Renal pelvis (tissue), 4 donors: ENCODE results near the gene ATAT1. TPM values are rescaled to one million over a fixed set of nuclear protein-coding genes. Genes with fewer than 3 reads are reported as not detected.
A peak's percentile ranks its signal among the peaks of the same experiment; 100 is the strongest.

Experiments used
- DNase-seq: peaks from one replicate; pipeline ENCODE4 v3.0.0-alpha.2; 2013
- polyA plus RNA-seq, 3 donors: library from polyadenylated mRNA; unstranded; fragments of 120-200 nt; gene quantifications; one replicate each; pipeline ENCODE4 v1.2.1, GENCODE V29; 2013; ENCODE audit not compliant: insufficient read length in 3 of 3

ATAT1 gene
- polyA plus RNA-seq, 3 donors, result 38.7 to 60.2 (median 59.4) TPM

DNA sequence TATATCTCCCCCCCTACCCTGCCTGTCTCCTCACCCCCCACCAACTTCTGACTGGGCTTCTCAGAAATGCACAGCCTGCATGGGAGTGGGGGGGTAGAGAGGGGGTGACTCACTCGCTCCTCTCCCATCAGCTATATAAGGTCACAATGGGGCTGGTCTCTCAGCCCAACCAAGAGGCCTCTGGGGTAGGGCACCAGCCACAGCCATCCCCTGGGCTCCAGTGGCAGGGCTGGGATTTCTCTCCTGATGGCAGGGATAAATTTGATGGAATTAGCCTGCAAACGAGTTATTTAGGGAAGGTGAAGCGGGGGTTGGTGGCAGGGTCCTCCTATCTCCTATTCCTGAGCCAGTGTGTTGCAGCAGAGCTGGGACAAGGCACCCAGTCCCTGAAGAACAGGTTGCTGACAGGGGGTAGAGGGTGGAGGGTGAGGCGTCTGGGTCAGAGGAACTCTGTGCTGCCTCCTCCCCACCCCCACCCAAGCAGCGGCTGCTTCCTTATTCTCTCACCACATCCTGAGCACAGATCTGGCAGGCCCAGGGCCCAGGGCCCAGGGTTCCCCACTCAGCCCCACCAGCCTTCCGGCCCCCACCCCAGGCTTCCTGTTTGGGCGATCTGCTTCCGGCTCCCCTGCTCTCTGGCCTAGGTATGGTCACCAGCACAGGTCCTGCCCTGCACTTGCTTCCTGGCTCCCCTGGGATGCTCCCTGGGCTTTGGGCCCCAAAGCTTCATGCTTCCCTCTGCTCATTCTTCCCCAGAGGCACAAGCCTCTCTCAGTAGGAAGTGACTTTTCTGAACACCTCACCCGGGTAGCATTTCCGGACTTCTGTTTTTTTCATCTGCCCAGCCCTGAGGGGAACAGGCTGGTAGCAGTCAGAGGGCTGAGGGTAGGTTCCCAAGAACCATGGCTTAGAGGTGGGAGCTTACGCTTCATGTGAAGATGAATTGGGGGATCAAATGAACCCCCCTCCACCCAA is 55.8 kb downstream of the ATAT1 start:
- DNase-seq, result no peak

DNA sequence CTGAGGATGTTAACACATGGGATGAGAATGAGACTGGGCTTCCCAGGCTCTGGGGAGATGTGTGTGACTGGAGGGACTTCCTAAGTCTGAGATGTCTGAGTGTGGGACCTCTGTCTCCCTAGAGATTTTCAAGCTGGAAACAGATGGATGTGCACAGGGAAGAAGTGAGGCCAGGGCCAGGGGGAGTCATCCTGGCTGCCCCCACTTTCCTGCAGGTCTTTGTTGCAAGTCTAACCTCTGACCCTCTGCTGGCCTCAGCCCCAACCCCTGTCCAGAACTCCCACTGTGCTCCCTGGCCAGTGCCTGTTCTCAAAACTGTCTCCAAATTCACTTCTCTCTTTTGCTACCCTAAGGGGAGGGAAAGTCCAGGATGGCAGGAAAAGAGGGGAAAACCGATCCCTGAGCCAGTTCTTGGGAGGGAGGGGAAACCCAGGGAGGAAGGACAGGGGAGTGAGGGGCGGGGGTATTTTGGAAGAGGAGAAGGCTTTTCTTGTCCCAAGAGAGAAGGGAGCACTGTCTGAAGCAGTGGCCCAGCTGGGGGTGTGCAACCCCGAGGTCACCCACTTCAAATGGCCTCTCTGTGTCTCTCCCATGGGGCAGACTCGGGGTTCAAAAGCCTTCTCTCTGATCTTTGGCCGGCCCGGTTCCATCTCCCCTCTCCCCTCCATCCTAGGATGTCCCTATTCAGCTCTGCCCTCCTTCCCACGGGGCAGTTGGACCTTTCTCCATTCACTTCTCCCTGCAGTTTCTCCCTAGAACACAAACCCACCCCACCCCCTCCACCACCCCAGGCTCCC is 56.7 kb downstream of the ATAT1 start:
- DNase-seq, result no peak

GRCh38 chr6:30683980-30684338 is 57.3 kb downstream of the ATAT1 start:
- DNase-seq, result no peak

DNA sequence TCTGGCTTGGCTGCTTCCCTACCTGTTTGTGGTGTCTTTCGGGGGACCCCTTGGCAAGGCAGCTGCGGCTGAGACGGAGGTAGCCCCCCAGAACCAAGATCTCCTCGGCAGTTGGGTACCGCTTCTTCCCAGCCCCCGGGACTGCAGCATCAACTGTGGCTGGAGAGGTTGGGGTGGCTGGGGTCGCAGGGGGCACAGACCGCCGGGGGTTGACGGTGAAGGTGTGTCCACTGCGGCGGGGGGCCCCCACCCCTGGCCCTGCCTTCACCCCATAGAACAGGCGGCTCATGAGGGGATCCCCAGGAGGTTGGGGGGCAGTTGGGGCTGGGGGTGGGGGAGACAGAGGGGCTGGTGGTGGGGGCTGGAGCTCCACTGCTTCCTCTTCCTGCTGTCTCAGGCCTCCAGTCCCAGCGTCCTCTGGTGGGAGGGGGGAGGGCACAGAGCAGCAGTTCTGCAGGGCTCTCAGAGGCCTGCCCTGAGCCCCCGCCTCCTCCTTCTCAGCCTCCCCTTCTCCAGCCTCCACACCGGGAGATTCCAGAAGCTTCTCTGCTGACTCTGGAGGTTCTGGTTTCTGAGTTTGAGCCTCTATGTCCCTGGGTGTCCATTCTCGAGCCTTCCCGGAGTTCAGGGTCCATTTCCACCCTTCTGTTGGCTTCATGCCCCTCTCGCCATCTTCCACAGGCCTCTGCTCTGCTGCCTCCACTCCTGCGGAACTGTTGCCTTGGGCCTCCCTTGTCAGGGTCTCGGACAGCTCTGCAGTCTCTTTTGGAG is 57.9 kb downstream of the ATAT1 start:
- DNase-seq, result no peak

DNA sequence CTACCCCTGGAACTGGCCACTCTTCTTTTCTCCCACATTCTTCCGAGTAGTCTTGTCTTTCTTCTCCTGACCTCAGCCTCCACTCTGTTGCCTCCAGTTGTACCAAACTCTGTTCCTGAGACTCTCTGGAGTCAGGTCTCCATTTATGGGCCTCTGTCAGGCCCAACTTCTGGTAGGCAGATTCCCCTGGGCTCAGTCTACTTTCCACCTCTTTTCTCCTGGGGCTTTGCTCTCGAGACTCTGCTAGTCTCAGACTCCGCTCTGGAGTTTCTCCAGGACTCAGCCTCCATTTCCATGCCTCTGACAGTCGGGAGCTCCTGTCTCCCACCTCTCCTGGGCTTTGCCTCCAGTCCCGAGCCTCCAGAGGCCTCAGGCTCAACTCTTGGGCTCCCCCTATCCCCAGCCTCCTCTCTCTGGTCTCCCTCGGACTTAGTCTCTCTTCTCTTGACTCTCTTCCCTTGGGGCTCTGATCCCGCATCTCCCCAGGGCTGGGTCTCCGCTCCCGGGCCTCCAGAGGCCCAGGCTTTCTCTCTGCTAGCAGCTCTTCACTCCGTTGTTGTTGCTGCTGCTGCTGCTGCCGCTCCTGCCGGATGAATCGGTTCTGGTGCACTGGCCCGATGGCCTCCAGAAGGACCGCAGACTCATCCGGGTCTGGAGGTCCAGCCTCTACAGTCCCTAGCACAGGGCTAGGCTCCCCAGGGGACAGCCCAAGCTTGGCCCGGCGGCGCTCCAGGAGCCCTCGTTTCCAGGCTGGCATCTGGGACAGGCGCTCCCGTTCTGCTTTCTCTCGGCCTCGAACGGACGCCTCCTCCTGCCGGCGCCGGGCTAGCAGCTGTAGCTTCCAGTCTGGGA is 58.7 kb downstream of the ATAT1 start:
- DNase-seq, result no peak

DNA sequence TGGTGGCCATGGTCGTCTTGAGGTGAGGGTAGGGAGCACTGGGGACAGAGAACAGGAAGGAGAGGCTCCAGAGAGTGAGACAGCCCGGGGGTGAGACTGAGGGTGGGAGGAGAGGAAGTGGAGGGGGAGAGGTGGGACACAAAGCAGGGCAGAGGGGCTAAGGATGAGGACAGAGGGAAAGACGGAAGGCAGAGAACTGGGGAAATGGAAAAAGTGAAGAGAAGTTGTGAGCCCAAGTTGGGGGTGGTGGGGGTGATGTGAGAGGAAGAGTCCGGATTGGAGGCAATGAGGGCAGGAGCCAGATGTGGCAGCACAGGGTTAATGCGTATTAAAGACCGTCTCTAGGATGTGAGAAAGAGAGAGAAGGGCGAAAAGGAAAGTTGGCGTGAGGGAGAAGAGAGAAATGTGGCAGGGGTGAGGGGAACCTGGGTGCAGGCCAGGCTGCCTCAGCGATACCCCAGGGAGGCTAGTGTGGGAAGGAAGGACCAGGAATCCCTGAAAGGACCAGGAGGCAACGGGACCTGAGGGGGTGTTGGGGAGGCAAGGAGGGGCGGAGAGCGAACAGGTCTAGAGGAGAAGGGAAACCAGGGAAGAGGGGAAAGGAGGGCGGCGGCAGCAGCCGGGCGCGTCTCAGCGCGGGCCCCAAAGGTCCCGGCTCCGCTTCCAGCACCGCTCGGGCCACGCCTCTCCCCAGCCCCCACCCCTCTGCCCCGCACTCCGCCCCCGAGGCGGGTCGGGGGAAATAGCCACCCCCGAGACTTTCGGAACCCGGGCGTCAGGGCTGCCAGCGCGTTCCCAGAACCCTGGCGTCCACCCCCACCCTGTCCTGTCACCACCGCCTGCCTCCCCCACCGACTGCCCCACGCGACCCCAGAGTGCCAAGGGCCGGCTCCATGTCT is 59.6 kb downstream of the ATAT1 start, which contains the start of gene PPP1R18:
PPP1R18 (minus strand) TSS at position 637 of the 899 bp plus-strand sequence; CDS start at position 10, 627 bp downstream.
- DNase-seq, result peak; percentile 60

- peak; percentile 91 for DNase-seq
Measured at GRCh38 chr6:30686908-30687658, 60.4 kb downstream of the ATAT1 start.

- DNase-seq, result peak; percentile 33
Measured at GRCh38 chr6:30687659-30688431, 61.2 kb downstream of the ATAT1 start.

DNA sequence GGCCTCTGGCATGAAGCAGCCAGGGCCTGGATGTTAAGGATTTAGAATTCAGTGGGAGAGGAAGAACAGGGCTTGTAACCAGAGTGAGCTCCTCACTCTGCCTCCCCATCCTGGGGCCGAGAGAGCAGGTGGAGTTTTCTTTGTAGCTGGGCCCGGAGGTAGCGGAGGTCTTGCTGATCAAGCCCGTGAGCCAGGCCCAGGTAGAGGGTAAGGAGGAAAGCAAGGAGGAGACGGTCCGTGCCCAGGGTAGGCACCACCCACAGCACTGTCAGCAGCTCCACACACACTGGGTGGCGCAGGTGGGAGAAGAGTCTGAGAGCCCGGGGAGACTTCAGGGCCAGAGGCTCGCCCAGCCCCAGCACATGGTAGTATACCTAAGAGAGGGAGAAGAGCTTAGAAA is 61.9 kb downstream of the ATAT1 start:
- no peak for DNase-seq

GRCh38 chr6:30689022-30689865 is 62.6 kb downstream of the ATAT1 start:
- DNase-seq, result no peak

DNA sequence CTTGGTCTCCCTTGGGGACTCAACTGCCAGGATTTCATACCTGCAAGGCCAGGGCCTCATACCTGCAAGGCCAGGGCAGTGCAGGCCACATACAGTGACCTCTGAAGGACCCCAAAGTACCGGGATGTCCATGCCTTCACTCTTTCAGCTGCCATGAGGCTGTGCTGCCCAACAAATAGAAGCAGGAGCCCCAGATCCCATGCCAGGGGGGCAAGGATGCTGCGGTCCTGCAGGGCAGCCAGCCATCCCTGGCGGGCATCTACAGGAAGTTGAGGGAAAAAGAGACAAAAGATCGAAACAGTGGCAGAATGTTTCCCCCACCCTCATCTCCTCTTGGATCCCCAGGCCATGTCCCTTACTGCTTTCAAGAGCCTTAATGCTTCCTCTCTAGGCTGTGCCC is 63.3 kb downstream of the ATAT1 start:
- no peak for DNase-seq

GRCh38 chr6:30690403-30691207 is 63.9 kb downstream of the ATAT1 start, which contains the start of gene NRM:
TSS of gene NRM (minus strand) at chr6:30690984. CDS start at chr6:30690974, 10 bp downstream.
- DNase-seq, result peak; percentile 88

- no peak for DNase-seq
Measured at GRCh38 chr6:30691208-30691847, 64.7 kb downstream of the ATAT1 start.
